IPS-NIHi7 (cell line): ENCODE measurements around the gene RPRD2.
"Not testable (repeated sequence)": the region's sequence is repeated elsewhere in the genome, so short reads cannot be mapped to it uniquely, and the experiment has no call there.

Experiments
- DNase-seq: peaks from one replicate; pipeline ENCODE4 v3.0.0; 2012; ENCODE audit warnings: mixed read lengths; ENCODE audit errors: extremely low spot score

Gene RPRD2

GRCh38 chr1:150388241-150388640, 24.3 kb downstream of the RPRD2 start:
- no peak for DNase-seq

GRCh38 chr1:150389650-150390049, 25.7 kb downstream of the RPRD2 start:
- DNase-seq, result no peak

GRCh38 chr1:150392627-150393026, 28.7 kb downstream of the RPRD2 start:
- no peak for DNase-seq

GRCh38 chr1:150395115-150395514, 31.2 kb downstream of the RPRD2 start:
- not testable (repeated sequence) for DNase-seq

- no peak for DNase-seq
Measured at GRCh38 chr1:150397392-150398032, 33.6 kb downstream of the RPRD2 start.

- DNase-seq, result no peak
Measured at GRCh38 chr1:150404465-150404864, 40.5 kb downstream of the RPRD2 start.

- DNase-seq, result no peak
Measured at GRCh38 chr1:150405660-150406059, 41.7 kb downstream of the RPRD2 start.

- no peak for DNase-seq
Measured at GRCh38 chr1:150406483-150406882, 42.5 kb downstream of the RPRD2 start.

- DNase-seq, result no peak
Measured at GRCh38 chr1:150407330-150407729, 43.4 kb downstream of the RPRD2 start.

GRCh38 chr1:150408800-150409199, 44.9 kb downstream of the RPRD2 start:
- DNase-seq, result no peak

GRCh38 chr1:150409504-150410362, 45.8 kb downstream of the RPRD2 start:
- DNase-seq, result no peak

- DNase-seq, result no peak
Measured at GRCh38 chr1:150410582-150411101, 46.7 kb downstream of the RPRD2 start.

GRCh38 chr1:150414592-150414991, 50.6 kb downstream of the RPRD2 start:
- DNase-seq, result no peak

- DNase-seq, result no peak
Measured at GRCh38 chr1:150415800-150416199, 51.9 kb downstream of the RPRD2 start.

GRCh38 chr1:150420560-150421265, 56.8 kb downstream of the RPRD2 start:
- DNase-seq, result no peak

GRCh38 chr1:150422541-150422940, 58.6 kb downstream of the RPRD2 start:
- DNase-seq, result no peak

GRCh38 chr1:150429805-150430204, 65.9 kb downstream of the RPRD2 start:
- peak; percentile 15 for DNase-seq

GRCh38 chr1:150441121-150441520, 77.2 kb downstream of the RPRD2 start:
- DNase-seq, result no peak

GRCh38 chr1:150444232-150444631, 80.3 kb downstream of the RPRD2 start:
- no peak for DNase-seq

GRCh38 chr1:150456146-150456647, 92.2 kb downstream of the RPRD2 start:
- no peak for DNase-seq

- peak; percentile 84 for DNase-seq
Measured at GRCh38 chr1:150464422-150464826, 100.5 kb downstream of the RPRD2 start.

- no peak for DNase-seq
Measured at GRCh38 chr1:150466964-150467363, 103.0 kb downstream of the RPRD2 start.
